Smooth muscle cell of the brain vasculature (primary cell): ENCODE data around the gene MSI2.

Source experiments
- DNase-seq: peaks from one replicate; pipeline ENCODE4 v3.0.0-alpha.2; 2012; ENCODE audit warnings: low read depth, low spot score

The MSI2 gene

DNA sequence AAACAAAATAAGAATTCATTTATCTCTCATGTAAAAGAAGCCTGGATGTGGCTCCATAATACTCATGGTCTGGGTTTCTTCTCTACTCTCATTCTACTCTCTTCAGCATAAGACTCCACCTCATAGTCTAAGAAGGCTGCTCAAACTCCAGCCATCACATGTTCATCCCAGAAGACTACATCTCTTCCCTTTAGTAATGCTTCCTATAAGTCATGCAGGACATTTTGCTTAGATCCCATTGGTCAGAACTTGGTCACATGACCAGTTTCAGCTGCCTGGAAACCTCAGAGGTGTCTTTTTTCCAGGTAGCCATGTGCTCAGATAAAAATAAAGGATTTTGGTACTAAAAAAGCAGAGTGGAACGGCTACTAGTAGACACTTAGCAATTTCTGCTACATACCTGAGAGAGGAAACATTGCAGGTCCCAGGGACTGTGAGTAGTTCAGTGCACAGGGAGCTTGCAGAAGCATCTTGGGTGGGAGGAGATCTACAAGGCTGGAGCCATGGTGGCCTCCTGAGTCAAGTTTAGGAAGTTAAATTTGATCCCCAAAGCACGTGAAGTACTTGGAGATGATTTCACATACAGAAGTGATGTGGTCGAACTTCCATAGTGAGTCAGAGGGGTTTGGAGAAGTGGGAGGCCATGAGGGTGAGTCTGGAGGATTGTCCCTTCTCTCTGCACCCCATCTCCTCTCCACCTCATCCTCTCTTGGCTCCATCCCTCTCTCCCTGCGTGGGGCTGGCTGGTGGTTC, 378.6 kb downstream of the MSI2 start:
- no peak for DNase-seq

DNA sequence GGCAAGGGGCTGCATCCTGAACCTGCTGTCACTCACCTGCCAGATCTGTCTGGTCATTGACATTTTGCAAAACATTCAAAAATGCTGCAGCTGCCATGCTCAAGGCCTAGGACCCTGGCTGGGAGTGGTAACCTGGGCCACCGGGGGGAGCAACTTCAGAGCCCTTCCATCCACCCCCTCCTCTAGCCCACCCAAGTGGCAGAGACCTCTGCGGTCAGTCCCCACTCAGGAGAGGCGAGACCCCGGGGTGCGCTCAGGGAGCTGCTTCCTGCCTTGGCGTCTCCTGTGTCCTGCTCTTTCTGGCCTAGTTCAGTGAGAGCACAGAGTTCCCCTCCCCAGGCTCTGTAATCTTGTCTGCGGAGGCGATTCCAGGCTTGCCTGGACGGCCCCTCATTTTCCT, 380.0 kb downstream of the MSI2 start:
- DNase-seq: no peak

DNA sequence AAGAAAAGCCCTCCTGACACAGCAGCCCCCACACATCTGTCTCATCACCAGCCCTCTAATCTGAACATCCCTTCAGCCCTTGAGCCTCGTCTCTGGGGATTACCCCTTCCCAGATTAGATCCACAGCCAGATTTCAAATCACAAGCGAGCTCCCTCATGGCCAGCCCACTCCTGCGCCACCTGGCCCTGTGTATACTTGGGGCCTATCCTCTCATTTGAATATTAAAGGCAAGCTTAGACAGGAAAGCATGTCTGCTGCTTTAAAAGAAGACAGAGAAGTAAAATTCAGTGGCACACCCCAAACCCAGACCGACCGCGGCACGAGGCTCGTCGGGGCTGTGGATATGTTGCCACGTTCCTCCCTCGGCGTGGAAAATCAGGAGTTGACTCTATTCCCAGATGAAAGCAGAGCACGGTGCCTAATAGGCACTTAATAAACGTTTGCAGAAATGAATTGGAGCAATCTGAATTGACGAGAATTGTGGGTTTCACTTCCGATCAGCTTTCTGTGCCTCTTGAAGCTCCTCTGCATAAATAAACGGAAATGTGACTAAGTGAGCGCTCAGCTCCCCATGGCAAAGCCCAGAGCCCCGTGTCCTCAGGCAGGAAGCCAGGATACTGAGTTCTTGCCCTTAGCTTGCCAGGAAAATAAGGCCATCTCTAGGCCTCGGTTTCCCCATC, 380.8 kb downstream of the MSI2 start:
- no peak for DNase-seq

DNA sequence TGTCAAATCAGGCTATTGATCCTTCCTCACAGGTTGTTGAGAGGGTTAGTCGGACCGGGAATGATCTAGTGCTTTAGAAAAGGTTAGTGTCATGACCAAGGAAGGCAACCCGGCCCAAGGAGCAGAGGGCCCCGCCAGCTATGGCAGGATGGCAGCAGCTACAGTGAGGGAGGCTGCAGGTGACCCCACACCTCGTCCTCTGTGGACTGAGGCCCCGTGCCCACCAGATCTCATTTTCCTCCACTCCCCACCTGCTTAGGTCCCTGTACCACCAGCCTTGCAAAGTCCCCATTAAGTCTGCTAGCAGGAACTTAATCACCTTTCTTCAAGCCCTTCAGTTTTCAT, 381.3 kb downstream of the MSI2 start:
- DNase-seq: no peak

DNA sequence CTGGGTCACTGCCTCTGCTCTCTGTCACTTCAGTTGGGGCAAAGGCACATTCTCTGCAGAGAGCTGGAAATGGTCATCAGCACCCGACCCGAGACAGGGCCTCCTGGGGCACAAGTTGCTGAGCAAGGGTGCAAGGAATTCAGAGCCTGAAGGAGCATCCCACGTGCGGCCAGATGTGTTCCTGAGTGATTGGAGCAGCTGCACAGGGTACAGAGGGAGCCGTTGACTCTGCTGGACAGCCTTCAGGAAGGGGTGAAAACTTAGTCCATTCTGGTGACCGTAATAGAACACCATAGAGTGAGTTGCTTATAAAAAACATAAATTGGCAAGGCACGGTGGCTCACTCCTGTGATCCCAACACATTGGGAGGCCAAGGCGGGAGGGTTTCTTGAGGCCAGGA, 382.0 kb downstream of the MSI2 start:
- no peak for DNase-seq

DNA sequence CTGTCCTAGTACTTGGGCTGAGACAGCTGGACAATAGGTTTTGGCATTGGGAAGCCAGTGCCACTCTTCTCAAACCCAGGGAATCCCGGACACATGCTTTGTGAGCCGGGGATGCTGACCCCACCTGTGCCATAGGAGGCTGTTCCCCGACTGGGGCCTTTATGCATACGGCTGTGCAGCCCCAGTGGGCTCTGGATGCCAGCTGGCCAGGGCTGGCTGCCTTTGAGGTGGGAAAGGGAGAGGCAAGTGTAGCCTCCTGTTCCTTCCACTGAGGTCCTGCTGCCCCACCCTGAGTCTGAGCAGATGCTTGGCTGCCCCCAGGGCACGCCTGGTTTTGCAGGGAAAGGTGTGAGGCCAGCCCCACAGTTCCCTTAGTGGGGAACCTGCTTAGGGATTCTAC, 383.1 kb downstream of the MSI2 start:
- no peak for DNase-seq

DNA sequence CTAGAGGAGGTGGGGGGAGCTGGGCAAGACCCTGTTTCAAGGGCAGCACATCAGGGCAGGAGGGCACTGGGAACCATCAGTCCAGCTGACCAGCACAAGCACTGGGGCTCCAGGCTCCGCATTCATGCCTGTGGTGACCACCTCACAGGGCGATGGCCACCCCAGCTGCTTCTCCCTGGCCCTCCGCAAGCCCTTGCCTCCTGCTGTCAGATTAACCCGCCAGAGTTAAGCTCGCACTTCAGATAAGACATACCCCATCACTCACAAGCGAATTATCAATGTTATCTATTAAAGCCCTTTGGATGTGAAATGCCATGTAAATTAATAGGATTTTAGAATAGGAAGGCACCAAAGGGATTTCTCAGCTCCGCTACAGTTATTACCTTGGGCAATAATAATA, 383.8 kb downstream of the MSI2 start:
- DNase-seq: no peak

DNA sequence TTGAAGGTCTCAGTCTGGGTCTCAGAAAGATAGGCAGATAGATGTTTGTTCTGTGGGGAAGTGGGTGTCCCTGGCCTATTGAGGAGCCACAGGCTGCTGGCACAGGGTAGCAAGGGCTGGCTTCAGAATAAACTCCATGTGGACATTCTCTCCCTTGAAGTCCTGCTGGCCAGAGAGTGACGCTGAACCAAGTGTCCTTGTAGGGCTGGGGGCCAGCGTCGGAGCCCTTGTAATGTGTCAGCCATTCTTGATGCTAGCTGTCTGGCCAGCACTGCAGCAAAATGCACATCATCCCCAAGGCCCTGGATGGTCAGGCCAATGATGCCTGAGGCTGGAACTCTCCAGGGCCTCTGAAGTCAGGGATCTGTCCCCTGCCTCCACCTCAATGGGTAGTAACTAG, 385.4 kb downstream of the MSI2 start:
- DNase-seq: no peak

DNA sequence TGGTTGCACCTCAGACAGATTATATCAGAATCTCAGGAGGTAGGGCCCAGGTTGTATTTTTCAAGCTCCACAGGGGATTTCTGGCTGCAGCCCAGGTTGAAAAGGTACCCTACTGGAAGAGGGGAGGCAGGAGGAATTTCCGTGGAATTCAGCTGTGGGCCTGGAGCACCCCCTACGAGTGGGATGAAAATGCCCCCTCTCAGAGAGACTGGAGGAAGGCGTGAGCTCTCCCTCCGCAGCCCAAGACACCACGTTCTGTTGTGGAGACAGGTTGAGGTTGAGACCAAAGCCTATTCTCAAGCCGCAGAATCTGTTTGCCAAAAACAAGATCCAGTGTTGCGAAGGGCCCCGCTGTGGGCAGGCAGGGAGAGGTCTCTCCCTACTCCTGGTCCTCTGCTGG, 386.7 kb downstream of the MSI2 start:
- no peak for DNase-seq

DNA sequence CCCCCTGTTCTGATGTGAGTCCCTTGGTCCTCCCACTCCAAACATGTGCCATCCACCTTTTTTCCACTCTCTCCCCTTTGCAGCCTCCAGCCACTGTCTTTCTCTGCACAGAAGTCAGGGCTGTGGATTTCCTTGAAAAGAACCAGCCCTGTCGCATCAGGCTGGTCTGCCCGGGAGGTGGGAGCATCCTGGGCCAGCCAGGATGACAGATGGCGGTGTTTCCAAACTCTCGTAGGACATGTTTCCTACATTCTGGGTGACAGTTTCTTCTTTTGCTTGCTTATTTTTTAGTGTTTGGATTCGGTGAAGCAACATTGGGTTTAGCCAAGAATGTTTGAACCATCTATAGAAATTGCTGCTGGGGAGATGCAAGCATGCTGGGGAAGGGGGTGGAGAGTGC, 388.0 kb downstream of the MSI2 start:
- no peak for DNase-seq

DNA sequence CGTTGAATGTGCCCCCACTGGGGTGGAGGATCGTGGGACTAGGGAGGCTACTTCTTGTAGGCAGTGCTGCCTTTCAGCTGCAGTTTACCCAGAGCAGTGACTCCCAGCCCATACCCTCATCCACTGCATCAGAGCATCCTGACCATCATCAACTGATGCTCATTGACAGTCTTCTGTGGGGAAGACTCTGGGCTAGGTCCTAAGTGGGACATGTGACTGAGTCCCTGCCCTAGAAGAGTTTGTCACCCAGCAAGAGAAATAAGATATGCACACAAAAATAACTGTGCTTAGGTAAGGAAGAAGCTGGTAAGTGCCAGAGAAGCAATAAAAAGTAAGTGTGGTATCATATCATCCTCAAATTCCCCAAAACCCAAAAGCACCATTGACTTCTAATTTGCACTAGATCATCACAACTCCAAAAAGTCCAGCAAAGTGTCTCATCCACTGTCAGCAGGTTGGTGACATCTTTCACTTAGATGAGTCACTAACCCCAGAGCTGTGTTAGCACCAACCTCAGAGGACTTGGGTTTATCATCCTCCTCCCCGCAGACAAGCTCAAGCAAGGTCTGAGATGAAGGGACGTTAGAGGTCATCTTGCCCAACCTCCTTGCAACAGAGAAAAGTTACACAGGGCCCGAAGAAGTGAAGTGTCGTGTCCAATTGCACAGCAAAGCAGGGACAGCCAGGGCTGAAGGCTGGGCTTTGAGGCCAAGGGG, 389.8 kb downstream of the MSI2 start:
- no peak for DNase-seq

DNA sequence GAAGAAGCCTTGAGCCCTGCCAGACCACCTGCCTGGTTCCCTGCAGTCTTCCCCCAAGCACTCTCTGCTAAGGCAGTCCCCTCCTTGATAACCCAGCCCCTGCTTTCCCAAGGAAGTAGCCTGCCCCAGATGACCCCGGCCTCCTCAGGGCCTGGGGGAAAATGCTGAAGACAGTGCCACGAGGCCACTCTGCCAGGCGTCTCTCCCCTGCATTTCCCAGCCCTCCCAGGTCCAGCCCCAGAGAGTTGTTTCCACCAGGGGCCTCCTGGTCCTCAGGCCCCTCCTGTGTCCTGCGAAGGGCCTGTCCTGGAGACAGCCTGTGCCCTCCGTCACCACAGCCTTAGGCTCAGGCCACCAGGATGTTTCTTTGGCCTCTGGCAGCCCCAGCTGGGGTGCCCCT, 392.4 kb downstream of the MSI2 start:
- DNase-seq: no peak

DNA sequence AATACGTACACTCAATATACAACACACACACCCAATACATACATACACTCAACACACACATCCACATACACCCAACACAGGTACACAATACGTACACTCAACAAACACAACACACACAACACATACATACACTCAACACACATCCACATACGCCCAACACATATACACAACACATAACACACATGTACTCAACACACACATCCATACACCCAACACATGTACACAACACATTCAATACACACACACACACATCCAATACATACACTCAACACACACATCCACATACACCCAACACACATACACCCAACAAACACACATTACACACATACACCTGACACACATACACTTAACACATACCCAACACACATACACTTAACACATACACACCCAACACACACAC, 392.9 kb downstream of the MSI2 start:
- no peak for DNase-seq

DNA sequence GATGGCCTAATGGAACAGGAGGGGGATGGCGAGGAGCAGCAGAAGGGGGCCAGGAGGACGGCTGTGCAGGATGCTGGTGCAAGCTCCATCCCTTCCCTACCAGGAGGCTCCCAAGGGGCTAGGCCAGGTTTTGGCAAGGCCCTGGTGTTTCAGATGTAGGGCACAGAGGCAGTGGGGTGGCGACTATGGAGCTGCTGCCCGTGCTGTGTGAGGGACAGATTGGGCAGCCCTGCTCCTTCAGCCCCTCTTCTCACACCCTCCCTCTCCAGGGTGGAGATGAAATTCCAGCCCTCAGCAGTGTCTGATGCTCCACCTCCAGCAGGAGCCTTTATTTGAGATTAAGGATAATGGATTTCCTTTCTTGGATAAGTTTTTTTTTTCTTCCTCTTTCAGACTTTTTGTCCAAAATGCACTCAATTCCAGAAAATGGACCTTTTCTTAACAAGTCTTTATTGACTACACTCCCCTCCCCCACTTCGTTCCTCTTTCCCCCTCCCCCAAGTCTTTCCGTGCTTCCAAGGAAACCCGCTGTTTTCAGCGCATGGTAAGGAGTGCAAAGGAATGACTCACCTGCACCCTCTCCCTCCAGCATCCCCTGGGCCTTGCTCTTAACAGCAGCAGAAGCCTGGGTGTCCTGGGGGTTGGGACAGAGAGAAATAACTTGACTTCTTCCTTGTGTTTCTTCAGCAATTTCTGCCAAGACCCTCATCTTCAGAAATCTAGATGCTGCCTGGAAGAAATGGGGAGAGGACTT, 393.6 kb downstream of the MSI2 start:
- no peak for DNase-seq

DNA sequence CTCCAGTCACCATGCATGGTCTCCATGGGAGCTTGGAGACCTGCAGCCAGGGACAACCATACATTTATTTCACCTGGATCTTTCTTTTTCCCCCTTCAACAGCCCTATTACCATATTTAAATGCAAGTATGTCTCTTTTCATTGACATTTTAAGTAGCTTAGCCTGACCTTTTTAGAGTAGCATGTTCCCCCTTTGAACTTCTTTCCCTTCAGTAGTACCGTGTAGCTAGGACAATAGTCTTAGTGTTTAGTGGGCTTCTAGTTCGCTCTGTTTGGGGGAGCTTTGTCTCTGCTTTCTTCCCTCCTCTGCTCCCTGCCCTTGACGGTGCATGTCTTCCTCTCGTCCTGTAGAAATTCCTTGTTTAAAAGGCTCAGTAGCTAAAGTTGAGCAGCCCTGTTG, 394.2 kb downstream of the MSI2 start:
- DNase-seq: no peak

DNA sequence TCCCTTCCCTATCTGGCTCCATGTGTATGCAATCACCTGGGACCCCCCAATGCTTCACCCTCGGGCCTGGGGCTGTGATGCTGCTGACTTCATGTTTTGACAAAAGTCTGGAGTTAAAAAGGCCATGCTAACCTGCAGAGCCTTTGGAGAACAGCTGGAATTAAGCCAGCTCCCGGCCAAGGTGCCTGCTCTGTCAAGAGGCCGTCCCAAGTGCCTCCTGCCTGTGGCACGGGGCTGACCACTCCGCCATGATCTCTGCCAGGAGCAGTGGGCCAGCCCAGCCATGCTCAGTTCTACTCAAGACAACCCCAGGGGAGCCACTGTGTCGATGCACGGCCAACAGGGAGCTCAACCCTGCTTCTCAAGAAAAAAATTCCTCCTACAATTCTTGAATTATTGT, 395.1 kb downstream of the MSI2 start:
- DNase-seq: no peak

DNA sequence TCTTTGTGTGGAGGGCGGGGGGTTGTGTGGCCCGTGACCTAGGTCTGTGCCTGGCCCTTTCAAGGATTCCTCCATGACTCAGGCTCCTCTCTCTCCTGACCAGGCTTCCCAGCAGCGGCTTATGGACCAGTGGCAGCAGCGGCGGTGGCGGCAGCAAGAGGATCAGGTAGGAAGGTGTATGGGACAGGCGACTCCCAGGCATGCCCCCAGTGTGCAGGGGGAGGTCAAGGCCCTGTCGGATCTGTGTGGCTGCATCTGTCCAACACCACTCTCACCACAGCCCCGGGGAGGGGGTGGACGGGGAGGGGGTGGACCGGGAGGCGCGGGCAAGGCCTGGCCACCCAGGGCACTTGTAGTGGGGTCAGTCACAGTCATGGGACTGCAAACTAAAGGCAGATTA, 395.7 kb downstream of the MSI2 start:
- DNase-seq: no peak

DNA sequence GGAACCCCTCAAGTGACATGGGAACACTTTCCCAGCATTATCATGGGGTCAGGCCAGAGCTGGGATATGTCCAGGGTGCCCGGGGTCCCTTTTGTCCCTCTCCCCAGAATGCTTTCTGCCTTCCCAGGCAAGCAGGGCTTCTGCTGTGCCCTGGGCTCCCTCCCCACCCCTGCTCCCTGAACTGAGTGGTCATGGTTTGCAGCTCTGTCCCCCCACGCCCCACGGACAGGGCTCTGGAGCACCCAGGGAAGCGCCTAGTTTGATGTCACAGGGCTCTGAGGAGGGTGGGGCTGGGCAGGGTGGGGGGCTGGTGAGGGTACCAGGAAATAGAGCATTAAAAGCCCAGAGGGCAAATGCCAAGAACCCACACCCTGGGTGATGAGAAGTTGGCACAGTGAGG, 396.5 kb downstream of the MSI2 start:
- no peak for DNase-seq

DNA sequence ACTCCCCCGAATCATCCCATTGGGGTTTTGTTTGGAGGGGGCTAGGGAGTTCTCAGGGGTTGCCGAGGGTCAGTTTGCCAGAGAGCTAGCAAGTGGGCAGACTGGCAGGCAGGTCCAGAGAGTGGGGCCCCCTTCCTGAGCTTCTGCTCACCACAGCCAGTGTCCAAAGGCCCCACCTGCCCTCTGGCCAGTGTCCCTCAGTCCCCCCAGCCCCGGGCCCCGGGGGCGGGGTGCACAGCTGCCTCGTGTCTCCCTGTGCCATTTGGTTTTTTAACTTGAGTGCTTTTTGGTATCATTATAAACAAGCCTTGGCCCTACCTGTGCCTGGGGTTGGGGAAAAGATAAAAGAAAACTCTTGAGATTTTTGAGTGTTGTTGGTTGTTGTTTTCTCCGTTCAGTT, 397.0 kb downstream of the MSI2 start:
- no peak for DNase-seq

DNA sequence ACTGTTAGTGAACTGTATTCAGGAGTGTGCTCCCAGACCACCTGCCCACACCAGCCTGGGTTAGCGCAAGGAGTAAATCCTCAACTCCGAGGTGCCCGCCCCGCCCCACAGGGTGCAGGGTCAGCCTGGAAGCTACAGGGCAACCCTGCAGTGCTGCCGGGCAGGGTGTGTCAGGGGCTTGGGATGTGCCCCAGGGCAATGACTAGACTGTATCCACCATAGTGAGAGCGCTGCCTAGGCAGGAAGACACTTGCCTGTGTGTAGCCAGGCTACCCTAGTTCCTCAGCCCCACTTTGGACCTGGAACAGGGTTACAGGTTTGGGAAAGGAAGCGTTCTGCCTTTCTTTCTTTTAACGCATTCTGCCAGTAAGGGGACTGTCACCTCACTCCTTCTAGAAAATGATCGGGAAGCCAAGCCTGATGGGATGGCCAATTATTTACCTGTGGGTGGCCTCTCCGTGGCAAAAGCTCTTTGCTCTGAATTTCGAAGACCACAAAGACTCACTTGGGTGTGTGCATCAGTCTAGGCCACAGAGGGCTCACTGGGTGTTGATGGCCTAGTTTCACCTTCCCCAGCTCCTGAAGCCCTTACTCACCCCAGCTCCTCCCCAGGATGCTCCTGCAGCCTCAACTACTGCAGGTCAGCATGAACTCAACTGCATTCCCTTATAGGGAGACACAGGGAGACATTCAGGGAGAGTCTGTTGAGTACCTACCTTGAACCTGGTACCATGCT, 397.9 kb downstream of the MSI2 start:
- no peak for DNase-seq

DNA sequence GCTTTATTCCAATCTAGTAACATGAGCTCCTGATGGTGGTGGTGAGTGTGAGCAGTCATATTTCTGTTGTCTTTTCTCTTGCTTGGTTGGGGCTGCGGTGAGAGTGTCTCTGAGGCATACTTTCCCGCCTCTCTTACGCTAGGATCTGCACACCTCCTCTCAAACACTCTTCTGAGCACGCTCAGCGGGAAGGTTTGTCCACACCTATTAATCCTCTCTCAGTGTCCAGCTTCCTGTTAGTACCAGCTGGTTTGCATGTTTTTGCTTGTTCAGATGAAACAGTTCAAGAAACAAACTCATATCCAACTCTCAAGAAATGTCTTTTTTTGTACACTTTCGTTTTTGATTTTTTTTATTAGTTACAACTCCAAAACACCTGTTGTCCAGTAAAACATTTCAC, 399.2 kb downstream of the MSI2 start:
- DNase-seq: no peak

DNA sequence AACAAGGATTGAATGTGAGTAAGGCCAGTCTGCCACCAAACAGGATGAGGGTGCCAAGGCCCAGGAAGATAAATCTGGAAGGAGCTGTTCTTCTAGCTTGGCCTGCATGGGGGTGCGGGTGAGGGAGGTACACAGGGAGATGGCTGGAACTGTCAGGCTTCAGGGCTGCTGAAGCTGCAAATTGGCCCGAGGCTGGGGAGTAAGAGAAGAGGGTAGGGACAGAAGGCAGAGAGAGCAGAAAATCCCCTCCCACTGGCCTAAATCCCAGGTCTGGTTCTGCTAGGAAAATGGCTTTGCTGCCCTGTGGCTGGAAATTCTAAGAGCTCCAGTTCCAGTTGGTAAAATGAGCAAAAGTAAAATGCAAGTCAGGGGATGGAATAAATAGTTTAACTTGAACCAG, 400.9 kb downstream of the MSI2 start:
- DNase-seq: no peak
